Thyroid gland (tissue), 4 donors: ENCODE results near the gene ATAD3B.

Experiments
- POLR2A ChIP-seq, 2 donors: fragments of 450-650 bp; IDR thresholded peaks; one replicate each; pipeline ENCODE4 v1.6.1; 2017; ENCODE audit warnings: antibody characterized with exemption in 2 of 2, mild to moderate bottlenecking in 2 of 2, moderate library complexity in 1 of 2
- TF ChIP-seq, protein P1 (sequence below), 6 experiments: fragments of 200-600 bp in 3 of 6; fragments of 450-650 bp in 3 of 6; sonication (generic) in 3 of 6; IDR thresholded peaks; one replicate each; pipeline ENCODE4 v1.5.1; 2016 to 2019; ENCODE audit warnings: antibody characterized with exemption in 6 of 6, mild to moderate bottlenecking in 2 of 6, inconsistent platforms in 1 of 6, moderate library complexity in 1 of 6

DNA sequence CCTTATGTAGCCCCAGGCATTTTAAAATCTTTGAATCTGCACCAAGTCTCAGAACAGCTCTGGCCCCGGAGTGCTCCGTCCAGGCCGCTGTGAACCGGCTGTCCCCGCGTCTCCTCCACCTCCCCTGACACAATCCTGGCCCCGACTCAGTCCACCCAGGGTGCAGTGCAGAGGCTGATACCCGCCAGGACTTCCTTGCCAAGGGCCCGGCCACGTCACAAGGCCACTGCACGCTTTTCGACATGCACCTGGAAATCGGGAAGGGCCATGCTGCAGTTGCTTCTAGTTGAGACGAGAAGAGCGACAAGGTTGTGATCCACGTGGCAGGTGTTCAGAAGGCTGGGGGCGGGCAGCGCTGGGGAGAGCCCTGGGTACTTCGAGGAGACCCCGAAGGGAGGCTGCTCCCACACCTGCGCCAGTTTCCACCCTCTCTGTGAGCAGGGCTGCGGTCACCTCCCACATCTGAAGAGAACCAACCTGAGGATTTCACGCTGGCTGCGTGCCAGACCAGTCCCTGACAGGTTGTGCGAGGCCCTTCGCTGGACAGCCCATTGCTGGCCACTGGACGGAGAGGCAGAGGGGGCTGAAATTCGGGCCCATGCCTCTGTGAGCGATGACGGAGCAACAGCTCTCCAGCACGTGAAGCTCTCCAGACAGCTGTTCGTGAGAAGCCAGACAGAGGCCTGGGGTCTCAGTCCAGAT, 29.3 kb upstream of the ATAD3B start:
- TF ChIP-seq POLR2A (IDR thresholded peaks at IDR 0.05): no peak
- TF ChIP-seq, protein P1, sequence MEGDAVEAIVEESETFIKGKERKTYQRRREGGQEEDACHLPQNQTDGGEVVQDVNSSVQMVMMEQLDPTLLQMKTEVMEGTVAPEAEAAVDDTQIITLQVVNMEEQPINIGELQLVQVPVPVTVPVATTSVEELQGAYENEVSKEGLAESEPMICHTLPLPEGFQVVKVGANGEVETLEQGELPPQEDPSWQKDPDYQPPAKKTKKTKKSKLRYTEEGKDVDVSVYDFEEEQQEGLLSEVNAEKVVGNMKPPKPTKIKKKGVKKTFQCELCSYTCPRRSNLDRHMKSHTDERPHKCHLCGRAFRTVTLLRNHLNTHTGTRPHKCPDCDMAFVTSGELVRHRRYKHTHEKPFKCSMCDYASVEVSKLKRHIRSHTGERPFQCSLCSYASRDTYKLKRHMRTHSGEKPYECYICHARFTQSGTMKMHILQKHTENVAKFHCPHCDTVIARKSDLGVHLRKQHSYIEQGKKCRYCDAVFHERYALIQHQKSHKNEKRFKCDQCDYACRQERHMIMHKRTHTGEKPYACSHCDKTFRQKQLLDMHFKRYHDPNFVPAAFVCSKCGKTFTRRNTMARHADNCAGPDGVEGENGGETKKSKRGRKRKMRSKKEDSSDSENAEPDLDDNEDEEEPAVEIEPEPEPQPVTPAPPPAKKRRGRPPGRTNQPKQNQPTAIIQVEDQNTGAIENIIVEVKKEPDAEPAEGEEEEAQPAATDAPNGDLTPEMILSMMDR (IDR thresholded peaks at IDR 0.05): no peak
